HG03135 (cell line): Measurements from ENCODE around the gene DOCK3.
"Not testable (repeated sequence)": the region's sequence is repeated elsewhere in the genome, so short reads cannot be mapped to it uniquely, and the experiment has no call there.

Experiments
- ATAC-seq: cut with Tn5 transposase; IDR thresholded peaks from one replicate; pipeline ENCODE4 v1.9.1; 2021; ENCODE audit warnings: mild to moderate bottlenecking, moderate library complexity; ENCODE audit not compliant: unreplicated experiment

DOCK3 gene

DNA sequence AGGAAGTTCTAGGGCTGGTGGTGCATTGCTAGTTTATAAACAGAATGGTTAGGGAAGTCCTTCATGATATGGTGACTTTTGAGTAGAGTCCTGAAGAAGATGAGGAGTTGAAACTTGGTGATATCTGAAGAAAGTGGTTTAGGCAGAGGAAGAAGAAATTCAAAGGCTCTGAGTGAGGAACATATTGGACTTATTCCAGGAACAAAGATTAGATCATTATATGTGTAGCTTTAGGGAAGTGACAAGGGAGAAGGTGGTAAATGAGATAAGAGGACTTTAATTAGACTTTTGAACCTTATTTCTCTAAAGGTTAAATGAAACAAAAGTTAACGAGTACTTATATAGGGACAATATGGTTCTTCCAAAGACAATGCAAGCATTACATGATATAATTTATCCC is 286.7 kb downstream of the DOCK3 start:
- no peak for ATAC-seq

DNA sequence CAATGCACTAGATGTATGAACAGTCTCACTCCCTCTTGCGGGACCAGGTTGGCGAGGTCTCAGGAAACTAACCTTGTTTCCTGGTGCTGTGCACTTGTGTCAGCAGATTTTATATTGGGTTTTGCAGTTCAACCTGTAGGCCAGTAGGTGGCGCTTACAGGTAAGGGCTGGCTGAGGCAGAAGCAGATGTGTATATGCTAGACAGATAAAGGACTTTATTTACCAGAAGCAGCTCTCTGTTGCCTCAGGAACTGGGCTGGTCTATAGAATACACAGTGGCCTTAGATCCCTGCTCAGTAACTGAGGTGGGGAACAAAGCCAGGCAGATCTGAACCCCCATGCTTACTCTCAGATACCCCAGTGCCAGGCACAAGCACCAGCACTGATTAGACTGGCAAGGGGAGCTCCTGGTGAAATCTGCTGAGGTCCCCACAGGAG is 296.8 kb downstream of the DOCK3 start:
- ATAC-seq: no peak

DNA sequence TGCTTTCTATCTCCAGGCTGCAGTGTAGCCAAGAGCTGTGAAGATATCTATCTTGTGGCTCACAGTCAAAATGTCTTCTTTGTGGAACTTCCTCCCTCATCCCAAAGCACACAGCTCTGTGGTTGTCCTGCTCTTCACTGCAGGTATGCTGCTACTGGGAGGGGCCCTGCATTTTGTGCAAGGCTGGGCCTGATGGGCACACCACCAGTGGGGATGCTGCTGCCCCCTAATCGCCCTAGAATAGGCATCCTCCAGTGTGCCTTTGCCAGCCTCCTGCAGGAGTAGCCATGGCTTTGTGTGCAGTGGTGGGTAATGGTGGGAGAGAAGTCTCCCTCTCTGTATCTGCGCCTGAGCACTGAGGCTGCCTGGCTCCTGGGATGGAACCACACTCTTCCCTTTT is 297.3 kb downstream of the DOCK3 start:
- ATAC-seq: no peak

DNA sequence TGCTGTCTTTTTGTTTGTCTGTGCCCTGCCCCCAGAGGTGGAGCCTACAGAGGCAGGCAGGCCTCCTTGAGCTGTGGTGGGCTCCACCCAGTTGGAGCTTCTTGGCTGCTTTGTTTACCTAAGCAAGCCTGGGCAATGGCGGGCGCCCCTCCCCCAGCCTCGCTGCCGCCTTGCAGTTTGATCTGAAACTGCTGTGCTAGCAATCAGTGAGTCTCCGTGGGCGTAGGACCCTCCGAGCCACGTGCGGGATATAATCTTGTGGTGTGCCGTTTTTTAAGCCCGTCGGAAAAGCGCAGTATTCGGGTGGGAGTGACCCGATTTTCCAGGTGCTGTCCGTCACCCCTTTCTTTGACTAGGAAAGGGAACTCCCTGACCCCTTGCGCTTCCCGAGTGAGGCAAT is 303.9 kb downstream of the DOCK3 start:
- not testable (repeated sequence) for ATAC-seq

DNA sequence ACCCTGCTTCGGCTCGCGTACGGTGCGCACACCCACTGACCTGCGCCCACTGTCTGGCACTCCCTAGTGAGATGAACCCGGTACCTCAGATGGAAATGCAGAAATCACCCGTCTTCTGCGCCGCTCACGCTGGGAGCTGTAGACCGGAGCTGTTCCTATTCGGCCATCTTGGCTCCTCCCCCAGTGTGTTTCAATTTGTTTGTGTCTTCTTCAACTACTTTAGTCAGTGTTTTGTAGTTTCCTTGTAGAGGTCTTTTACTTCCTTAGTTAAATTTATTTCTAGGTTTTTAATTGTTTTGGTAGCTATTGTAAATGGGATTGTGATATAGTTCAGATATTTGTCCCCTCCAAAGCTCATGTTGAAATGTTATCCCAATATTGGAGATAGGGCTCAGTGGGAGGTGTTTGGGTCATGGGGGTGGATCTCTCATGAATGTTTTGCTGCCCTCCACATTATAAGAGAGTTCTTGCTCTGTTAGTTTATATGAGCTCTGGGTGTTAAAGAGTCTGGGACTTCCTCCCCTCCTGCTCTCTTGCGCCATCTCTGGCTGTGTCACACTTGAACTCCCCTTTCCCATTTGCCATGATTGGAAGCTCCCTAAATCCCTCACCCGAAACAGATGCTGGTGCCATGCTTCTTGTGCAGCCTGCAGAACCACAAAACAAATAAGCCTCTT is 304.4 kb downstream of the DOCK3 start:
- no peak for ATAC-seq

DNA sequence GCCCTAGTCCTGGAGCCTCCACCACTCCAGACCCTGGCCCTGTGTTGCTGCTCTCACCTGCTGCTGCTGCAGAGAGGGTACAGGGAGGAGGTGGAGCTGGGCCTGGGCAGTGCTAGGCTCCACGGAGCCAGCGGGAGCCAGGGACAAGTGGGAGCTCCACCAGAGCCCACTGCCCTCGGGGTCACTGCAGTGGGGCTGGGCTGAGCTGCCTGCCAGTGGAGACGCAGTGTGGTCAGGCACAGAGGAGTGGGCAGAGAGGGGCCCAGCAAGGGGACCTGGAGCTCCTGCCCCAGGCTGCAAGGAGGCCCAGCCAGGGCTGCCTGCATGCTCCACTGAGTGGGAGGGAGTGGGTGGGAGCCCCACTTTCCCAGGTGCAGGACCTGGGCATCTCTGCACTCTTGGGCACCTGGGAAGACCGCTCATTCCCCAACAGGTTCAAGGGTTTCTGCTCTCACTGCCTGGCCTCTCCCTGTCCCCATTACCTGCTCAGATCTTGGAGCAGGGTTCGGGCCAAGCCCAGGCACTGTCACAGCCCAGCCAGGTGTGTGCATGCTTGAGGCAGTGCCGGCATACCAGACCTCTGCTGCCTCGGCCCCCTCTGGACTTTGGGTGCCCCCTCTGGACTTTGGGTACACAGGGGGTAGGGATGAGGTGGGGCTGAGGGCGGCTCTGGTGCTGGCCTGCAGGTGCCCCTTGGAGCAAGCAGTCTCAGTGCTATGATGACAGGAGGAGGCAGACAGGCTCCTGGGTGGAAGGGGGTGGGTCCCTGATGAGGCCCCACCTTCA is 308.0 kb downstream of the DOCK3 start:
- ATAC-seq: no peak

DNA sequence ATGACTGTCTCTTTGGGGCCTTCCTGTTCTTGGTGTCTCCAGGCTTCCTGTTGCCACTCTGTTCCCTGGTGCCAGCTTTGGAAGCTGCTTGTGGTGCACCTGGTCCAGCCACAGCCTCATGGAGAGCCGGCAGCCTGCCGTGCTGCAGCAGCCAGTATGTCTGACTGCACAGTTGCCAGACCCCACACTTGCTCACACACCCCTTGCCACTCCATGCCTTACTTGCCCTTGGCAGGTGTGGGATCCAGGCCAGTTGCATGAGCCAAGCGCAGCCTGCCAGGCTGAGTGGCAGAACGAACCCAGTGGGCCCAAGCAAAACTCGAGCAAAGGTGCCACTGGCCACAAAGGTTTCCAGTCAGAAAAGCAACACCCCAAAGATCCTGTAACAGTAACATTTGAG is 309.2 kb downstream of the DOCK3 start:
- no peak for ATAC-seq

DNA sequence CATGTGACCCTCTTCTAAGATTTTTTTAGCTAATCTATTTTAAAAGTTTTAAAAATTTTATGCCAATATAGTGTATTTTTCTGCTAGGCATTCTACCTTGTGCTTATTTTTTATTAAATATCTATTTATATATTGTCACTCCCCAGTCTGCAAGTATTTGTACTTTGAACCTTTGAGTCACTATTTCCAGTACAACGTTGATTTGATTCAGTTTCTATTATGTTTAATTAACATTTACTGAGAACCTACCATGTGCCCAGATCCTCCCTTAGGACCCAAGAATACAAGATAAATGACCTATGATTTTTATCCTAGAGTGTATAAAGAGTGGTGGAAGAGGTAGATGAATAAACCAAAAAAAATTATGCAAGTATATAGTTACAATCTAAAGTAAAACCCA is 311.2 kb downstream of the DOCK3 start:
- ATAC-seq: no peak

DNA sequence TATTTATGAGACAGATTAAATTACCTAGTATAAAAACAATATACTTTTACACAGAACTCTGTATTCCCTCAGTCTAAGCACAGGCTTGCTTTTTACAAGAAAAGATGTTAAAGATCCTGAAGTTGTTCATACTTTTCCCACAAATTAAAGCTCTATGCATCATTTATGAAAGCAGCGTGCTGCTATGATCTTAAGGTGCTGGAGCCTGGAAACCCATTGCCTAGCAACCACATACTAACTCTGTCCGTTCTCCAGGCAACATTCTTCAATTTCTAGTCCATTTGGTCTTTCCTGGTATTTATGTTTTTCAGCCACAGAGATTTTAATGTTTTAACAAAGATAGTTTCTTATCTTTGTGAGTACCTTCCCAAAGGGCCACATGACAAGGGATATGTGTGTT is 312.0 kb downstream of the DOCK3 start:
- no peak for ATAC-seq

DNA sequence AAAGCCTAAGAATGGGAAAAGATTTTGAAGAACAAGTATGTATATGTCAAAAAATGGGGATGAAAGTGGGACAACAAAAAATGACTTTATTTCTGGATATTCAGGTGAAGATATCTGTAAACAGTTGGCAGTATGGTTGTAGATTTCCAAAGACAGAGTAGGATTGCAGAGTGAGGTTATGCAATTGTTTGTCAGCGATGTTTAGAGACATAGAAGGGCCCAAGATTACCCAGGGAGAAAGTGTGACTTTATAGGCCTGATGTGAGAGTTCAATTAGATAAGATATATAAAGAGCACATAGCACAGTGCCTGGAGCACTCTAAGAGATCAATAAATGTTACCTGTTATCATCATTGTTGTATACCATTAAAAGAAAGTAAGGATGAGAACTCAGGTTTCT is 319.8 kb downstream of the DOCK3 start:
- ATAC-seq: no peak

DNA sequence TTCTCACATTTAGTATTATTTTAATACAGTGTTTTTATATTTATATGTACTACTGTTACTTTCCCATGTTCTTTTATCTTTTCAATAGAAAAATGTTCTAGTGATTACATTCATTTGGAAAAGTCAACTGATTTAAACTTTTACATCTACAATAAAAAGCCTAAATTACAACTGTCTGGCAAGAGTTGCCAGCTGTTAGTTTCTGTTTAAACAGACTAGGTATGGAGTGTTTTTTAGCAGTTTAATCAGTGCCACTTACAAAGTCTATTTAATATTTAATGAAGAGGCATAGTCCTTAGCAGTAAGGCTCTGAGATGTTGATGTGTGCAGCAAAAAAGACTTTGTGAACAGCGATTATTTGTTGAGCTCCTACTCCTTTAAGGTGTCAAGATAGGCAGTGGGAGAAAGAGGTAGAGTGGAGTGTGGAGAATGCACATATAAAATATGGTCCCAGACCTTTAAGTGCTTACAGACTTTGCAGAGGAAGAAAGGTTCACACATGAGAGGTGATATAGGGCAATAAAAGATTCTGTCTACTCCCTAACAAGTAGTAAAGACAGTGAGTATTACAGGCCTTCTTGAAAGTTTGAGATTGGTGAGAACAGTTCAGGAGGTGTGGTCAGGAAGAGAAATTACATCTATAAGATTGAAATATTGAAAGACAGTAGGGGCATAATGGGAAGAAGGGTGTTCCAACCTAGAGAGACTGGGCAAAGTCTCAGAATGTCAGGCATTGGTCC is 320.5 kb downstream of the DOCK3 start:
- ATAC-seq: no peak

DNA sequence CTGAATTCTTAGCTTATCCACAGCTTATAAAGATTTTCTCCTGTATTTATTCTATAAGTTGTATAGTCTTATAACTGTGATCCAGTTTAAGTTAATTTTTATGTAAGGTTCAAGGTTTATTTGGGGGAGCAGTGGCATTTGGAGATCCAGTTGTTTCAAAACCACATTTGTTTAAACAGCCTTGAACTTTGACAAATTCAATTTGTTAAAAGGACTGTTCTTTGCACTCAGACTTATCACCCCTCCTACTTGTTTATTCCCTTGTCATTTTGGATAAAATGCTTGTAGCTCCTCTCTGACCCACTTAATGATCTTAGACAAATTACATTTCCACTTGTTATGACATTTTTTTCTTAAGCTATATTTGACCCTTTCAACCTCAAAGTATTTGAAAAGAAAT is 327.8 kb downstream of the DOCK3 start:
- ATAC-seq: no peak

DNA sequence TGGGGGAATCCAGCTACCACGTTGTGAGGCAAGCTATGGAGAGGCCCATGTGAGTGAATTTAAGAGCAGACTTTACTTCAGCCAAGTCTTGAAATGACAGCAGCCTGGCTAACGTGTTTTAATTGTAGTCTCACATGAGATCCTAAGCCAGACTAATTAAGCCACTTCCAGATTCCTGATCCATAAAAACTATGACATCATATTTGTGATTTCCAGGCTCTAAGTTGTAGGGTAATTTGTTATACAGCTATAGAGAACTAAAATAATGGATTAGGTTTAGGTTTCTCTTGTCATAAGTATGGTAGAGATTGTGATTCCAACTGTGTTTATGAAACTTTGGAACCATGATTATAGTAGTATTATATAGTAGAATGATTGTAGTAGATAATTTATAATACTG is 329.5 kb downstream of the DOCK3 start:
- ATAC-seq: no peak

DNA sequence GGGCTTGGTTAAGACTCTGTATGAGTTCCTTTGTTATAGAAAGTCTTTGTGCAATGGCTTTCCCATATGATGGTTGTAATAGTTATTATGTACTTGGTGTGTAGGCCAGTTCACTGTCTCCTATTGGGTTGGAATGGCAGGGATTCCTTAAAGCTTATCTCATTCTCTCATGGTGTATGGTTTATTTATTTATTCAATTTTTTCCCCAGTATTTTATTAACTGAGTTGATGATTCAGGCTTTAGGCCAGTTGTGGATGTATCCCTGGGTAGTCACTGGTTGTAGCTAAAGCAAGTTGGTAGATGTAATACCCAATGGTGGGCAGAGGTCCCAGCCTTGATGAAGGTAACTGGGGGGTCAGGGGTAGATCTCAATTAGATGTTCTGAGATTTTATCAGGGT is 349.4 kb downstream of the DOCK3 start:
- ATAC-seq: no peak

DNA sequence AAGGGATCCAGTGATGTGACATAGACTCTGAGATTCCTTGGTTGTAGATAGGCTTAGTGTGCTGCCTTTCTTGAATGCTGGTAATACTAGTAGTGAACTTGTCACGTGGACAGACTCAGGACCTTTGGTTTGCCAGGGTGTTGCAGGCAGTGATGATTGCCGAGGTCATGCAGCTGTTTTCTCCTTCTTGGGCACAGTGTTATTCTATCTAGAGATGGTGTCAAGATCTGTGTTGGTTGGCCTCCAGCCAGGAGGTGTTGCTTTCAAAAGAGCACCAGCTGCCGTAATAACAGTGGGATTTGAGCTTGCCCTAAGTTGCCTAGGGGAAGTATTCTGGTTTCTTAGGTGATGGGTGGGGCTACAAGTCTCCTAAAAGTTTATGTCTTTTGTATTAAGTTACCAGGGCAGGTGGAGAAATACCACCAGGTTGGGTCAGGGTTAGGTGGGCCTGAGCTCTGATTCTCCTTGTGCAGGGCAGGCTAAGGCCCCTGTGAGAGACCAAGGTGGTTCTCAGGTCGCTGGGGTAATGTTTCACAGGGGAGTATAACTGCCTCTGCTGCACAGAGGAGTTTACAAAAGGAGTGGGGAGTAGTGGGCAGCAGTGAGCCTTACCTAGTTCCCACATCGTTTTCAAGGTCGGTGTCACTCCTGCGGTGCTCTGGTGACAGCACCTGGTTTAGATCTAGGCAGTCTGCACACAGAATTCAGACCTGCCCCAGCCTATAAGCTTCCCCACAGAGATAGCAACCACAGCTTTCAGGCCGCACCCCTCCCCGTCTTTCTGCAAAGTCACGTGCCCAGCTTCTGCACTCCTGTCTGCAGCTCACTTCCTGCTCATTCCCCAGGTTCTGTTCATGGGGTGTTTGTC is 350.3 kb downstream of the DOCK3 start:
- no peak for ATAC-seq

DNA sequence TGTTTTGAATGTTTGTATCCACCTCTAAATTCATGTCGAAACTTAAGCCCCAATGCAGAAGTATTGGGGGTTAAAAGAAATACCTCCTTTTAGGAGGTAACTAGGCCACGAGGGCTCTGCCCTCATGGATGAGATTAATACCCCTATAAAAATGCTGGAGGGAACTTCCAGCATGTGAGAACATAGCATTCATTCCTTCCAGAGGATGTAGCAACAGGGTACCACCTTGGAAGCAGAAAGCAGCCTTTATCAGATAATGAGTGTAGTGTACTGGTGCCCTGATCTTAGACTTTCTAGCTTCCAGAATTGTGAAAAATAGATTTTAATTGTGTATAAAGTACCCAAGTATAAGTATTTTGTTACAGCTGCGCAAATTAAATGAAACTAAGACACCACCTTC is 356.9 kb downstream of the DOCK3 start:
- ATAC-seq: no peak

DNA sequence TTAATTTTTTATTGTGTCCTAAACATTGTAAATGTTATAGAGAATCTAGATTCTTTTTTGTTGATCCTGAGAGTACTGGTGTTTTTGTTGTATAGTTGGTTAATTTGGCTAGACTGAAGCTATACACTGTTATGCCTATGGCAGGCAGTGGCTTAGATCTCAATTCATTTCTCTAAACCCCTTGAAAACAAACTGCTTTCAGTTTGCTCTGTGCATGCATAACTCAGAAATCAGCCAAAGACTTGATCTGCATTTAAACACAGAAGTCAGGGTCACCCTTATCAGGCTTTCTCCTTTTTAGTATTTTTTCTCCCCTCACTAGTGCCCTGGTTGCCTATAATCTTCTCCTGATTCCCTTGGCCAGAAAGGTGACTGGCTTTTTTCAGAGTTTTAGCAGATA is 360.9 kb downstream of the DOCK3 start:
- ATAC-seq: no peak

DNA sequence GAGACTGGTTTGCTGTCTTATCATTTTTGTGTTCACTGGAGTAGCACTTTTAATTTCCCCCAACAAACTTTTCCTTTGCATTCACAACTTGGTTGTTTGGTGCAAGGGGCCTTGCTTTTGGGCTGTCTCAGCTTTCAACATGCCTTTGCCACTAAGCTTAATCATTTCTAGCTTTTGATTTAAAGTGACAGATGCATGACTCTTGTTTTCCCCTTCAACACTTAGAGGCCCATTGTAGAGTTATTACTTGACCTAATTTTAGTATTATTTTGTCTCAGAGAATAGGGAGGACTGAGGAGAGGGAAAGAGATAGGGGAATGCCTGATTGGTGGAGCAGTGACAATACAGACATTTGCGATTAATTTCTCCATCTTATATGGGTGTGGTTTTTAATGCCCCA is 370.3 kb downstream of the DOCK3 start:
- no peak for ATAC-seq

DNA sequence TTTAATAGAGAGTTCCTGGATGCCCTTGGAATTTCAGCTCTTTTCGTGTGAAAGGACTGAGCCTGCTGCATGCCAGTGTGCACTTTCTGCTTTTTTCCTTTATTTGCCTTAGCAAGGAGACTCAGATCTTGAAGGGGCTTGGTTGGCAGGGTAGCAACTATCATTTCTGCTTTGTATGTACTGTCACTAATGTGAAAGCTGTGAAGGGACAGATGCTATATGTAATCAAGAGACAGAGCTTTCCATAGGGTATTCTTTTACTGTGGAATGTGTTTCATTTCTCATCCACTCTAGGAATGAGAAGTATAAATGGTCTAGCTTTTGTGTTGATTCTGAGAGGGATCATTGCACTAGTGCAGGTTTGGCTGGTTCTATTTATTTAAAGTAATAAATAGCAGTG is 377.8 kb downstream of the DOCK3 start:
- ATAC-seq: no peak

DNA sequence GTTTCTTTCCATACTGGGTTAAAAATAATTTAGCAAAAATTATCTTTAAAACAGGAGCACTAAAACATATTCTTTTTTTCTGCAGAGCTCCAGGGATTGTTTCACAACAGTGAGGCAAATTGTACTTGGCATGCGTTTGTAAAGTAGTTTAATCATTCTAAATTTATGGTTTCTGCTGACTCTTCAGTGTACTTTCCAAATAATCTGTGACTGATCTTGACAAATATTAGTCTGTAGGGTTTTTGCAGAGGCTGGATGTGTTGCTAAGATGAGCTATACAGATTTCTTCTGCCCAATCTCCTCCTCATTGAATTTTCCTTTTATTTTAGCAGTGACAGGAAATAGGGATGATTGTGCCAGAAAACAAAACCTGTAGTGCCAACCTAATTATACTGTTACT is 382.4 kb downstream of the DOCK3 start:
- no peak for ATAC-seq

DNA sequence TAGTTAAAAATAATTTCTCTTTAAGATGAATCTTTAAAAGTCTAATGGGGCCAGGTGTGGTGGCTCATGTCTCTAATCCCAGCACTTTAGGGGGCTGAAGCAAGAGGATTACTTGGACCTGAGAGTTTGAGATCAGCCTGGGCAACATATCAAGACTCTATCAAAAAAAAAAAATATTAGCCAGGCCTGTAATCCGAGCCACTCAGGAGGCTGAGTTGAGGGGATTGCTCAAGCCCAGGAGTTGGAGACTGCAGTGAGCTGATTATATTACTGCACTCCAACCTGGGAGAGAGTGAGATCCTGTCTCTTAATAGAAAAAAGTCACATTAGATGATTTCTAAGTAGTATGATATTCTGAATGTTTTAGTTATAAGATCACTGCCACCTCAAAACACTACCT is 388.3 kb downstream of the DOCK3 start:
- ATAC-seq: no peak
